ENCODE data around the gene FBRS. TPM values are rescaled to one million over a fixed set of nuclear protein-coding genes. Genes with fewer than 3 reads are reported as not detected.
"Not testable (repeated sequence)": the region's sequence is repeated elsewhere in the genome, so short reads cannot be mapped to it uniquely, and the experiment has no call there.

The FBRS gene
- total RNA-seq, 1 donor from 2014 or later = 13.3 TPM

- no peak for DNase-seq (ENCODE audit: low read depth in 2 of 2)
Measured at GRCh38 chr16:30664616-30665109, 6.4 kb downstream of the FBRS start.

DNA sequence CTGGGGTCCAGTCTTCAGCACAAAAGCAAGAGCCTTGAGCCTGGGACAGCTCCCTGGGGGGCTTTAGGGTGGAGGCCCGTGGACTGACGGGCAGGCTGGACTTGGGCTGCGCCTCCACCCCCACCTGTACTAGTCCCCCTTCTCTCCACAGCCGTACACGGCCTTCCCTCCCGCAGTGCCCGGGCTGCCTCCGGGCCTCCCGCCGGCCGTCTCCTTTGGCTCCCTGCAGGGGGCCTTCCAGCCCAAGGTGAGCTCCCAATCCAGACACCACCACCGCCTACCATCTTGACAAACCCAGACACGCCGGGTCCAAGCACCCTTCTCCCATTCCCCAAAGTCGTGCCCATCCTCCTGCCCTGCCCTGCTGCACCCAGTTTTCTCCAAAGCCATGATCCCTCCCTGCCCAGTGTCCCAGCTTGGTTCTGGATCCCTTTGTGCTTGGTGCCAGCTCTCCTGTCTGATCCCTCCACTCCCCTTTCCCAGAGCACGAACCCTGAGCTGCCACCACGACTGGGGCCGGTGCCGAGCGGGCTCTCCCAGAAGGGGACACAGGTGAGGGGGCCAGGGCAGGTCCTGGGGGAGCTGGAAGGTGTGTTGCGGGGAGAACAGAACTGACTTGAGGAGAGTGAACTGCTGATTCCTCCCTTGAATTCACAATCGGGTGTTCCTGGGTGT, 7.1 kb downstream of the FBRS start:
- no peak for DNase-seq (ENCODE audit: low read depth in 2 of 2)

GRCh38 chr16:30665830-30666190, 7.6 kb downstream of the FBRS start:
- DNase-seq (ENCODE audit: low read depth in 2 of 2) = peak in 1 of 2 donors; percentile 52

- peak; percentile 32 to 43 for DNase-seq (ENCODE audit: low read depth in 2 of 2)
Measured at GRCh38 chr16:30666681-30667080, 8.4 kb downstream of the FBRS start.

DNA sequence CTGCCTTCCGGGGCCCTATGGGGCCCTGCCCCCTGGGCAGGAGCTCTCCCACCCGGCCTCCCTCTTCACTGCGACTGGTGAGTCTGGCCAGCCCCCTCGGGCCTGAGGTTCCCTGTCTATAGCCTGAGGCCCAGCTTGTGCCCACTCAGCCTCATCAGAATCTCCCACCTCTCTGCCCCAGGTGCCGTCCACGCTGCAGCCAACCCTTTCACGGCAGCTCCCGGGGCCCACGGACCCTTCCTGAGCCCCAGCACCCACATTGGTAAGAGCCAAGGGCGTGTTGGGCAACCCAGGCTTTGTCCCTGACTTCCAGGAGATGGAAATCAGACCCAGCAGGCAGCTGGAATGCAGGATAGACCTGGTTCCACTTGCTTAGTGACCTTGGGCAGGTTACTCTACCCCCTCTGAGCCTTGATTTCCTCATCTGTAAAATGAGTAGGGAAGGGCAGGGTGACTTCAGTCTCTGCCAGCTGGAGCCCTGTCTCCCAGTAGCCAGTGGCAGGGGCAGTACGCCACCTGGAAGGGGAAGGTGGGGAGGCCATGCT, 9.2 kb downstream of the FBRS start:
- no peak for DNase-seq (ENCODE audit: low read depth in 2 of 2)

- DNase-seq (ENCODE audit: low read depth in 2 of 2) = no peak
Measured at GRCh38 chr16:30668393-30668792, 10.2 kb downstream of the FBRS start.

- DNase-seq (ENCODE audit: low read depth in 2 of 2) = no peak
Measured at GRCh38 chr16:30669026-30669902, 11.0 kb downstream of the FBRS start.

- DNase-seq (ENCODE audit: low read depth in 2 of 2) = no peak
Measured at GRCh38 chr16:30669903-30670824, 11.9 kb downstream of the FBRS start.

DNA sequence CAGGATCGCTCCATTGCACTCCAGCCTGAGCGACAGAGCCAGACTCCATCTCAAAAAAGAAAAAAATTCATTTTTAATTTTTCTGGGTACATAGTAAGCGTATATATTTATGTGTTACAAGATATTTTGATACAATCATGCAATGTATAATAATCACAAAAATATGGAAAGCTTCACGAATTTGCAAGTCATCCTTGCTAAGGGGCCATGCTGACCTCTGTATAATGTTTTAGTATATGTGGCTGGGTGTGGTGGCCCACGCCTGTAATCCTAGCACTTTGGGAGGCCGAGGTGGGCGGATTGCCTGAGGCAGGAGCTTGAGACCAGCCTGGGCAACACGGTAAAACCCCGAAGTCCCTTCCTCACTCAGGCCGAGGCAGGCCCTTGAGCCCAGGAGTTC, 16.9 kb downstream of the FBRS start:
- no peak for DNase-seq (ENCODE audit: low read depth in 2 of 2)

DNA sequence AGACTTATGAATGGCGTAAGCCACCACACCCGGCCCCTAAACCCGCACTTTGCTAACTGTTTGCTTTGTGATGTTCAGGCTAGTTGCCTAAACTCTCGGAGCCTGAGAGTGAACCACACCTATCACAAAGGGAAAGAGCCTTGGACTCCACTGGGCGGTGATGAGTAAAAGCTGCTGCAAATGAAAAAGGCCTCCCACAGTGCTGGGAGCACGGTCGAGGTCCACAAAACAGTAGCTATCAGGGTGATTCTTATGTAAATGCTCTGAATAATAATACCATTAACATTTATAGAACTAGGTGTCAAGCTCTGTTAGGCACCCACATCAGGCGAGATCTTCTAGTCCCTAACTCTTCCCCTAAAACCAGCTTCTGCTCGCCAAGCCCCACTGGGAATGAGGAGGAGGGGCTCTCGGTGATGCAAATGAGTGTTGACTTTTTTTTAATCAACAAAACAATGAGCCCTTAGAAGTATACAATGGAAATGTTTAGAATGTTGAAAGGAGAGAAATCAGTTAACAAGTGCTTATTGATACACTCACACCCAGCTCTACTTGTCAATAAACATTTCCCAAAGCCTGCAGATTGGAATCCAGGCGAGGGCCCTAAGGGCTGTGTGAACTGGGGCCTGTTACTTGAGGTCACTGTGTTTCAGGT, 19.8 kb downstream of the FBRS start:
- DNase-seq (ENCODE audit: low read depth in 2 of 2) = no peak

DNA sequence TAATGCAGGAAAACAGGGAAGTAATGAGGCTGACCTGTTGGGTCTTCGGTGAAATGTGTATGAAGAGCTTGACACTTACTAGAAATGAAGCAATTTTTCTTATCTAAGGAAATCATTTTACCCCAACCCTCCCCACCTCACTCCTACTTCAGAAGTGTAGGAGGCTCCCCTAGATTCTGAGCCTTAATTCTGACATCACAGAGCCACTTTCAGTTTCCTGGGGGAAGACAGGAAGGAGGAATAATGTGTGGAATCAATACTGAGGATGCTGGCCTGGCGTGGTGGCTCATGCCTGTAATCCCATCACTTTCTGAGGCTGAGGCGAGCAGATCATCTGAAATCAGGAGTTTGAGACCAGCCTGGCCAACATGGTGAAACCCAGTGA, 20.3 kb downstream of the FBRS start:
- DNase-seq (ENCODE audit: low read depth in 2 of 2) = no peak

- no peak for DNase-seq (ENCODE audit: low read depth in 2 of 2)
Measured at GRCh38 chr16:30680326-30680725, 22.1 kb downstream of the FBRS start.

- no peak for DNase-seq (ENCODE audit: low read depth in 2 of 2)
Measured at GRCh38 chr16:30688701-30689100, 30.5 kb downstream of the FBRS start.

- no peak for DNase-seq (ENCODE audit: low read depth in 2 of 2)
Measured at GRCh38 chr16:30691907-30692306, 33.7 kb downstream of the FBRS start.

DNA sequence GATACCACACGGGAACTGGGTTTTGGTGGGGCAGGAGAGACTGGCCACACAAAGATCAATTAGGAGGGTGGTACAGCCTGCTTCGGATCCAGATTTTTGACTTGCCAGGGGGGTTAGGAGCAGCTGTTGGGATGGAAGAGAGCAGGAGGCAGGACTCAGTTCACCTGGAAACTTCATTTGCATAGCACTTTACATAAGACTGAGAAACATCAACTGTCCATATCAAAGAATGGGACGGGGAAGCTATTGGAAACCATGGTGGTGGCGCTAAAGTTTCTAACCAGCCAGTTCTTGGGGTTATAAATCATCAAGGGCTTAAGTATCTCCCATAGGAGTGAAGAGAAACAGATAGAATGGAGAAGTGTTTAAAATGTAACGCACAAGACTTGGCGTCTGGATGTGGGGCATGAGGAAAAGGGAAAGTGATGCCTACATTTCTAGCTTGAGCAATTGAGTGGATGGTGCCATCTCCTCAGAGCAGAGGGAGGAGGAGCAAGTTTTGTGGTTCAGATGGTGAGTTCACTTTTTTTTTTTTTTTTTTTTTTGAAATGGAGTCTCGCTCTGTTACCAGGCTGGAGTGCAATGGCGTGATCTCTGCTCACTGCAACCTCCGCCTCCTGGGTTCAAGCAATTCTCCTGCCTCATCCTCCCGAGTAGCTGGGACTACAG, 34.3 kb downstream of the FBRS start:
- DNase-seq (ENCODE audit: low read depth in 2 of 2) = no peak

DNA sequence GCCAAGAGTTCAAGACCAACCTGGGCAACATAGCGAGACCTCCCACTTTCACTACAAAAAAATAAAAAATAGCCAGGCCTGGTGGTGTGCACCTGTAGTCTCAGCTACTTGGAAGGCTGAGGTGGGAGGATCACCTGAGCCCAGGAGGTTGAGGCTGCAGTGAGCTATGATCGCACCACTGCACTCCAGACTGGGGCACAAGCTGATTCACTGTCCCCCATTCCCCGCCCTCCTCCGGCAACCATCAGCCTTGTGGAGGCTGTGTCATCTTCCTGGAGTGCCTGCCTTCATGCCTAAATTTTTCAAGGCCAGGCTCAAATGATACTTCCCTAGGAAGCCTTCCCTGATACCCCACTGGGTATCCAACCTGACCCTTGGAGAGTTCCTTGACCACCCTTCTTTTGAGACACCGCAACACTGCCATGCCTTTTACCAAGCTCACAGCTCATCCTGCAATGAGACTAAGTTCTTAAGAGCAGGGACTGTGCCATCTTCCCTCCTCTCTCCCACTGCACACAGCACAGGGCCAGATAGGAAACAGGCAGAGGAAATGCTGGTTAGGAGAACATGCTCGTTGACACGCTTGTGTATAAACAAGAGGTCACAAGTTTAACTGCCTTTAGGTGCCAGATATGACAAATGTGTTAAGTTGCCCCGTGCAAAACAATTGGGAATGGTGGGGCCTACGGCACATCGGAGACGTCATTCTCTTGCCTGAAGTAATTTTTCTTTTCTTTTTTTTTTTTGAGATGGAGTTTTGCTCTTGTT, 36.9 kb downstream of the FBRS start:
- peak; percentile 49 to 52 for DNase-seq (ENCODE audit: low read depth in 2 of 2)

- DNase-seq (ENCODE audit: low read depth in 2 of 2) = not testable (repeated sequence)
Measured at GRCh38 chr16:30696646-30697045, 38.4 kb downstream of the FBRS start.

DNA sequence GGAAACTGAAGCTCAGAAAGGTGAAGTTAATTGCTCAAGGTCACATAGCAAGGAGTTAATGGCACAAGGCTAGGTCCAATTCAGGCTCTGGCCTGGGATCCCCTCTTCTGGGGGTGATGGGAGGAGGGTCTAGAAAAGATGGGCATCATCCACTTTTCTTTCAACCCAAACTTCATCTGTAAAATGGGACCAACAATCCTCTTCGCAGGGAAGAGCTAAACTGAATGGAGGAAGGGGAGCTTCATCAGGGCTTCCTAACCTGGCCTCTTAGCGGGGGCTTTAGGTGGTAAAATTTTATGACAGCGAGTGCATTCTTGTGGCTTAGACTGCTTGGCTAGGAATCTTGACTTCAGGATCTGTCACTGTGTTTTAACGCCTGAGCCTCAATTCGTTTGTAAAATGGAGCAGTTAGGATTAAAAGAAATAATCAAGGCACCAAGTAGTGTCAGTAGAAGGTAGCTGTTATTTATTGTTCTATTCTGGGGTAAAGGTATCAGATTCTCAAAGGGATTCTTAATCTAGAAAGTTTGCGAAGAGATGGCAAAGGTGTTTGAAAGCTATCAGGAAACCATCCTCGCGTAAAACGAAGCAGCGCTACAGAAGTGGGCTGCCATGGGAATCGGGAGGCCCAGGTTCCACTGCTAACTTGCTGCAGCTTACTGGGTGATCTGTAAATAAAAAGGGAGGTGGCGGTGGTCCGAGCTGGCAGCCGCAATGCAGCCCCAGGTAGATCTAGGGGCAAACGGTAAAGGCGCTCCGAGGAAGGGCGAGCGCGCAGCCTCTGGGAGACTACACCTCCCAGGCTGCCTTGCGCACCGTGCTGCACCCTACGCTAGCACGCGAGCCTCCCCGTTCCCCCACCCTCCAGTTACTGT, 39.3 kb downstream of the FBRS start:
- DNase-seq (ENCODE audit: low read depth in 2 of 2) = peak in 1 of 2 donors; percentile 98
